Gastrocnemius medialis (tissue), 4 donors: ENCODE measurements around the gene SMIM9.

Experiments
- POLR2A ChIP-seq, 2 donors: fragments of 450-650 bp; IDR thresholded peaks; one replicate each; pipeline ENCODE4 v1.6.1; 2017; ENCODE audit warnings: antibody characterized with exemption in 2 of 2, mild to moderate bottlenecking in 2 of 2, moderate library complexity in 2 of 2
- TF ChIP-seq, protein P1 (sequence below), 5 experiments: fragments of 450-650 bp in 3 of 5; fragments of 200-600 bp in 2 of 5; sonication (generic) in 2 of 5; IDR thresholded peaks in 4 of 5; conservative IDR thresholded peaks in 1 of 5; 1 replicate in 4 of 5; 2 replicates in 1 of 5; pipeline ENCODE4 v1.5.1; 2016 to 2019; ENCODE audit warnings: antibody characterized with exemption in 5 of 5, mild to moderate bottlenecking in 3 of 5, moderate library complexity in 3 of 5

DNA sequence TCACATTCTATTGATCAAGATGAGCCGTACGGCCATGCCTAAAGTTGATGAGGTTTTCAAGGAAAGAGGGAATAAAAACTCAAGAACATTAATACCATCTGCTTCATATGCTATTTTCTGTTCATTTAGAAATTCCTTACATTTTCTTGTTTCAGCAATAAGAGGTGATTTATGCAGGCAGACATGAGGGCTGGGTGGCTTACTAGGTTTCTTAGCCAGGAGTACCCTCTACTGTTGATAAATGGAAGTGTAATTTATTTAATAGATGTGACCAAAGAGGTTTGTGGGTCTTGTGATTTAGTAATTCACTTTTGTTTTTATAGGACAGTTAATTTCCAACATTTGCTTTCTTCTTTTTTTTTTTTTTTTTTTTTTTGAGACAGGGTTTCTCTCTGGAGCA, 6.4 kb upstream of the SMIM9 start:
- TF ChIP-seq, protein P1, sequence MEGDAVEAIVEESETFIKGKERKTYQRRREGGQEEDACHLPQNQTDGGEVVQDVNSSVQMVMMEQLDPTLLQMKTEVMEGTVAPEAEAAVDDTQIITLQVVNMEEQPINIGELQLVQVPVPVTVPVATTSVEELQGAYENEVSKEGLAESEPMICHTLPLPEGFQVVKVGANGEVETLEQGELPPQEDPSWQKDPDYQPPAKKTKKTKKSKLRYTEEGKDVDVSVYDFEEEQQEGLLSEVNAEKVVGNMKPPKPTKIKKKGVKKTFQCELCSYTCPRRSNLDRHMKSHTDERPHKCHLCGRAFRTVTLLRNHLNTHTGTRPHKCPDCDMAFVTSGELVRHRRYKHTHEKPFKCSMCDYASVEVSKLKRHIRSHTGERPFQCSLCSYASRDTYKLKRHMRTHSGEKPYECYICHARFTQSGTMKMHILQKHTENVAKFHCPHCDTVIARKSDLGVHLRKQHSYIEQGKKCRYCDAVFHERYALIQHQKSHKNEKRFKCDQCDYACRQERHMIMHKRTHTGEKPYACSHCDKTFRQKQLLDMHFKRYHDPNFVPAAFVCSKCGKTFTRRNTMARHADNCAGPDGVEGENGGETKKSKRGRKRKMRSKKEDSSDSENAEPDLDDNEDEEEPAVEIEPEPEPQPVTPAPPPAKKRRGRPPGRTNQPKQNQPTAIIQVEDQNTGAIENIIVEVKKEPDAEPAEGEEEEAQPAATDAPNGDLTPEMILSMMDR (IDR thresholded peaks at IDR 0.05 in 4 of 5, conservative IDR thresholded peaks at IDR 0.05 in 1 of 5) = peak in 4 of 5 experiments; percentile 22 to 36 (median 24)
- no peak for TF ChIP-seq POLR2A (IDR thresholded peaks at IDR 0.05)
